Activated B cell treated with CpG ODN at 0.5 μM for 24 hours (primary cell): ENCODE measurements around the gene THRAP3. TPM values are rescaled to one million over a fixed set of nuclear protein-coding genes. Genes with fewer than 3 reads are reported as not detected.

ENCODE experiments used
- ATAC-seq: fragments of 200-7000 bp; cut with Tn5 transposase; one replicate; pipeline ENCODE4 v1.10.0; 2021; ENCODE audit warnings: low read depth, mild to moderate bottlenecking, moderate library complexity
- CTCF ChIA-PET: fragments of 350-600 bp; sonication (Branson Sonifier 250); formaldehyde crosslinking; loops from one replicate; lab custom pipeline; 2021; ENCODE audit warnings: antibody characterized with exemption; lab: Charles Lee
- POLR2A ChIA-PET: fragments of 350-600 bp; sonication (Branson Sonifier 250); formaldehyde crosslinking; loops from one replicate; lab custom pipeline; 2021; ENCODE audit warnings: antibody characterized with exemption; lab: Charles Lee
- DNase-seq: peaks from one replicate; pipeline ENCODE4 v3.0.0; 2022
- H3K27ac Mint-ChIP-seq: one replicate; pipeline ENCODE4 v1.8.0; 2020; ENCODE audit warnings: mixed read lengths
- H3K27me3 Mint-ChIP-seq: one replicate; pipeline ENCODE4 v1.8.0; 2021; ENCODE audit warnings: mixed read lengths
- H3K36me3 Mint-ChIP-seq: one replicate; pipeline ENCODE4 v1.8.0; 2021; ENCODE audit warnings: low read depth, mixed read lengths
- H3K4me1 Mint-ChIP-seq: one replicate; pipeline ENCODE4 v1.8.0; 2021; ENCODE audit warnings: mixed read lengths
- H3K4me3 Mint-ChIP-seq: one replicate; pipeline ENCODE4 v1.8.0; 2020; ENCODE audit warnings: mild to moderate bottlenecking, mixed read lengths
- H3K9me3 Mint-ChIP-seq: one replicate; pipeline ENCODE4 v1.8.0; 2020; ENCODE audit warnings: mixed read lengths
- intact Hi-C: fragments of 100-400 bp; cut with micrococcal nuclease; formaldehyde crosslinking; loops from one replicate; pipeline ENCODE4 v1.15.1; 2024
- total RNA-seq: library from RNA; stranded (reverse); gene quantifications from 2 replicates; pipeline ENCODE4 v1.2.3, GENCODE V29; 2022
- TF ChIP-seq, protein P1 (sequence below): fragments of 200-600 bp; IDR thresholded peaks from one replicate; pipeline ENCODE4 v1.8.0; 2022; ENCODE audit warnings: antibody characterized with exemption, mild to moderate bottlenecking

The THRAP3 gene
- total RNA-seq, 1 donor from 2014 or later, result 145 TPM

DNA sequence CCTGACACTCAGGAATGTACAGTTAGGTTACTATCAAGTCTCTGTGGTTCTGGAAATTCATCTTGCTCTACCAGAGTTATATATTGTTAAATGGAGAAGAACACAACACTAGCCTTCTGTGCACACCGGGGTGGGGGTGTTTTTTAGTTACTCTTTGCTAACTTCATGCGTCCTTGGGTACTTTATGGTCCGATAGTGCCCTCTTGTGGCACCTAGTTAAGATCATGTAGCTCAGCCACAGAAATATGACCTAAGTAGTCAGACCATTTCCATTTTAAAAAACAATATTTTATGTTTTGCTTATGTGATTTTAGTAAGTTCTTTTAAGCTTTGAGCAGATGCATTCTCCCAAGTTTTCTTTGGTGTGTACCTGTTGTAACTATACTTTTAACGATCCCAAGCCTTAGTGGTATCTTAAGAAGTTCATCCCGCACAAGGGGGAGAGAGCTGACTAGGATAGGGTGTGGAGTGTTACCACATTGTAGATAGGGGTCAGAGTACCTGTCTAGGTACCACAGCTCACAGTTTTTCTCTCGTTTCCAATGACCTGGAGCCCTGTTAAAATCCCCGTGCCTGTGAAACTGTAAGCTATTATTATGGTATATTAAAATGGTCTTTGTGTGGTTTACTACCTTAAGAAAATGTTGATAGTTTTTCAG lies 61.3 kb downstream of the THRAP3 start:
- no peak for DNase-seq
- Mint-ChIP-seq H3K27ac (peak overlapping the region; percentile 59), H3K36me3 (peaks cover 83% of the 10 kb centered on the region), H3K4me3 (no peak overlapping the region), H3K27me3 (no peaks in the 10 kb centered on the region), H3K9me3 (no peaks in the 10 kb centered on the region), H3K4me1 (peaks cover 11% of the 10 kb centered on the region)
- CTCF ChIA-PET, result interaction anchor here (0.6 to 2.1 kb wide), 26 partner anchors 8 to 188 kb away, joined by 3 to 52 read pairs (median 4); partner anchors contain the start of genes MAP7D1, THRAP3 and TRAPPC3
- intact Hi-C loops, result loop anchor here (1.0 kb wide), 5 partner anchors 61 to 186 kb away; partner anchors contain the start of genes THRAP3 and TRAPPC3
- POLR2A ChIA-PET, result interaction anchor here (0.9 to 1.4 kb wide), 5 partner anchors 15 to 191 kb away, joined by 4 to 17 read pairs (median 5); partner anchors contain the start of genes THRAP3 and TRAPPC3
- TF ChIP-seq, protein P1, sequence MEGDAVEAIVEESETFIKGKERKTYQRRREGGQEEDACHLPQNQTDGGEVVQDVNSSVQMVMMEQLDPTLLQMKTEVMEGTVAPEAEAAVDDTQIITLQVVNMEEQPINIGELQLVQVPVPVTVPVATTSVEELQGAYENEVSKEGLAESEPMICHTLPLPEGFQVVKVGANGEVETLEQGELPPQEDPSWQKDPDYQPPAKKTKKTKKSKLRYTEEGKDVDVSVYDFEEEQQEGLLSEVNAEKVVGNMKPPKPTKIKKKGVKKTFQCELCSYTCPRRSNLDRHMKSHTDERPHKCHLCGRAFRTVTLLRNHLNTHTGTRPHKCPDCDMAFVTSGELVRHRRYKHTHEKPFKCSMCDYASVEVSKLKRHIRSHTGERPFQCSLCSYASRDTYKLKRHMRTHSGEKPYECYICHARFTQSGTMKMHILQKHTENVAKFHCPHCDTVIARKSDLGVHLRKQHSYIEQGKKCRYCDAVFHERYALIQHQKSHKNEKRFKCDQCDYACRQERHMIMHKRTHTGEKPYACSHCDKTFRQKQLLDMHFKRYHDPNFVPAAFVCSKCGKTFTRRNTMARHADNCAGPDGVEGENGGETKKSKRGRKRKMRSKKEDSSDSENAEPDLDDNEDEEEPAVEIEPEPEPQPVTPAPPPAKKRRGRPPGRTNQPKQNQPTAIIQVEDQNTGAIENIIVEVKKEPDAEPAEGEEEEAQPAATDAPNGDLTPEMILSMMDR, result no peak
- peak; percentile 92 for ATAC-seq

DNA sequence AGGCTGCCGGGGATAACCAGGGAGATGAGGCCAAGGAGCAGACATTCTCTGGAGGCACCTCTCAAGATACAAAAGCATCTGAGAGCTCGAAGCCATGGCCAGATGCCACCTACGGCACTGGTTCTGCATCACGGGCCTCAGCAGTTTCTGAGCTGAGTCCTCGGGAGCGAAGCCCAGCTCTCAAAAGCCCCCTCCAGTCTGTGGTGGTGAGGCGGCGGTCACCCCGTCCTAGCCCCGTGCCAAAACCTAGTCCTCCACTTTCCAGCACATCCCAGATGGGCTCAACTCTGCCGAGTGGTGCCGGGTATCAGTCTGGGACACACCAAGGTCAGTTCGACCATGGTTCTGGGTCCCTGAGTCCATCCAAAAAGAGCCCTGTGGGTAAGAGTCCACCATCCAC lies 62.6 kb downstream of the THRAP3 start:
- intact Hi-C loops, result no loop called here

DNA sequence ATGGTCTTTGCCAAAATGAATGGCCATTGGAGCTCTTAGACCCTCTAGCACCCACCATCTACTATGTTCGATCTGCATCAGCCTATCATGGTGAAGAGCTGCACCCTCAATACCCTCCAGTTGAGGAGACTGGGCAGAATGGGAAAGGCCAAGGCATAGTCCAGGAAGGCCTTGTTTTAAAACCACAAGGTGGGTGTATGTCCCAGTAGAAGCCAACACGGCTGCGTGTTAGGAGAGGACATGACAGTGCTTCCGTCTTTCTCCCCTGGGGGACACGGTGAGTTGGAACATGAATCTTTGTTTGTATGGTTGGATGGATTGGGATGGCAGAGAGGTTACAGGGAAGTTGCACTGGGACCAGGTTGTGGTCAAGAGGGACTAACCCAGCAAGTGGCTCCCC lies 63.4 kb downstream of the THRAP3 start:
- no peaks in the 10 kb centered on the region for H3K27me3 Mint-ChIP-seq
- H3K4me3 Mint-ChIP-seq, result no peak overlapping the region
- no peak overlapping the region for H3K27ac Mint-ChIP-seq
- H3K4me1 Mint-ChIP-seq, result peaks cover 10% of the 10 kb centered on the region
- H3K36me3 Mint-ChIP-seq, result peaks cover 95% of the 10 kb centered on the region
- ChIA-PET CTCF (interaction anchor here (0.8 to 1.3 kb wide), 4 partner anchors 90 to 138 kb away, joined by 3 to 5 read pairs (median 4); partner anchors contain the start of gene MAP7D1), POLR2A (interaction anchor here (1.1 kb wide), 1 partner anchor 138 kb away, joined by 5 read pairs; the partner anchor contains the start of gene TRAPPC3)
- ATAC-seq, result no peak
- no peaks in the 10 kb centered on the region for H3K9me3 Mint-ChIP-seq
- TF ChIP-seq, protein P1, result no peak
- intact Hi-C loops, result no loop called here
- DNase-seq, result no peak

More for the DNA sequence above, 62.6 kb downstream of the THRAP3 start:
- no peaks in the 10 kb centered on the region for H3K27me3 Mint-ChIP-seq
- no peak overlapping the region for H3K4me3 Mint-ChIP-seq
- no peak overlapping the region for H3K27ac Mint-ChIP-seq
- CTCF ChIA-PET, result interaction anchor here (0.7 to 2.1 kb wide), 7 partner anchors 76 to 152 kb away, joined by 3 to 52 read pairs (median 4); partner anchors contain the start of gene TRAPPC3
- no peak for DNase-seq
- peaks cover 10% of the 10 kb centered on the region for H3K4me1 Mint-ChIP-seq
- peaks cover 92% of the 10 kb centered on the region for H3K36me3 Mint-ChIP-seq
- ATAC-seq, result no peak
- TF ChIP-seq, protein P1, result no peak
- POLR2A ChIA-PET, result interaction anchor here (1.1 kb wide), 1 partner anchor 137 kb away, joined by 5 read pairs; the partner anchor contains the start of gene TRAPPC3
- H3K9me3 Mint-ChIP-seq, result no peaks in the 10 kb centered on the region

DNA sequence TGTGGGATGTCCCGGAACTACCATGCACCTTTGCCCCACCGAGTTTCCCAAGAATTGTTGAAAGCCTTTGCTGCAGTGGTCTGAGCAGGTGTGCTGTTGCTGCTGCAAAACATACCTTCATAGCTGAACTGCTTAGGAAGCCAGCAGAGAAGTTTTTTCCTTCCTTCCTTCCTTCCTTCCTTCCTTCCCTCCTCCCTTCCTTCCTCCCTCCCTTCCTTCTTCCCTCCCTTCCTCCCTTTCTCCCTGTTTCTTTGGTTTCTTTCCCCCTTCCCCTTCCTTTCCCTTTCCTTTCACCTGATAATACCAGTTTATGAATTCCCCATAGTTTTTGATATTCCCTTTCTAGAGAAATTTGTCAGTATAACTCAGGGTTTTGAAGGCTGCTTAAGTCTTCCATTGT lies 71.1 kb downstream of the THRAP3 start:
- Mint-ChIP-seq H3K4me1 (peaks cover 8% of the 10 kb centered on the region), H3K9me3 (no peaks in the 10 kb centered on the region), H3K4me3 (no peak overlapping the region), H3K36me3 (peaks cover 91% of the 10 kb centered on the region), H3K27me3 (no peaks in the 10 kb centered on the region), H3K27ac (no peak overlapping the region)
- intact Hi-C loops, result no loop called here
- ATAC-seq (no peak), DNase-seq (no peak)
- TF ChIP-seq, protein P1, result no peak
- POLR2A ChIA-PET, result no interaction called here
- CTCF ChIA-PET, result no interaction called here

DNA sequence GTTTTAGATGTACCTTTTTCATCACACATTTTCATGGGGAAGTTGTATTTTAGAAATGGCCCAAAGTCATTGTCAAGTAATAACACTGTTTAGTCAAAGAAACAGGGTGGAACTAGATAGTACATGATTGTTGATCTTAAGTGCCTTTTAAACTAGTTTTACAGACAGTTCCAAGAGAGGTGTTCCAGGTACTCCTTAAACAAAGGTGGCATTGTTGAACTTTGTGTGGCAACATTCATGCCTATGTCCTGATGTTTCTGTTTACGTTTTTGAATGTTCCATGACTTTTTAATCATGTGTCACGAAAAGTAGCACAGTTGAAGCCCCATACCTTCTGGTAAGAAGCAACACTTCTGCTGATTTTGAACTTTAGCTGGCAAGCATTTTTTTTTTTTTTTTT lies 72.8 kb downstream of the THRAP3 start:
- TF ChIP-seq, protein P1, result no peak
- H3K4me1 Mint-ChIP-seq, result peaks cover 16% of the 10 kb centered on the region
- no peak overlapping the region for H3K4me3 Mint-ChIP-seq
- no peak overlapping the region for H3K27ac Mint-ChIP-seq
- H3K36me3 Mint-ChIP-seq, result peaks cover 91% of the 10 kb centered on the region
- ATAC-seq, result no peak
- no peak for DNase-seq
- POLR2A ChIA-PET, result no interaction called here
- no peaks in the 10 kb centered on the region for H3K27me3 Mint-ChIP-seq
- no peaks in the 10 kb centered on the region for H3K9me3 Mint-ChIP-seq
- intact Hi-C loops, result no loop called here
- CTCF ChIA-PET, result no interaction called here
